ENCODE data around the gene NPTX1.
A peak's percentile ranks its signal among the peaks of the same experiment; 100 is the strongest.

Gene NPTX1

GRCh38 chr17:80503921-80504320, 27.5 kb upstream of the NPTX1 start:
- ATAC-seq = no peak

DNA sequence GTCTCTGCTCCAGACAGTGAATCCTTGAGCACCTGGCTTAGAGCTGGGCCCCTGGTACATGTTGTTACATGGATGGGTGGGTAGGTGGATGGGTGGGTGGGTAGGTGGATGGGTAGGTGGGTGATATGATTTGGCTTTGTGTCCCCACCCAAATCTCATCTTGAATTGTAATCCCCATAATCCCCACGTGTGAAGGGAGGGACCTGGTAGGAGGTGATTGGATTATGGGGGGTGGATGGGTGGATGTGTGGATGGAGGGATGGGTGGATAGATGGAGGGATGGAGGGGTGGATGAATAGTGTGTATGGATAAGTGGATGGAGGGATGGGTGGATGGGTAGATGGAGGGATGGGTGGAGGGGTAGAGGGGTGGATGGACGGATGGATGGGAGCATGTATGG, 26.6 kb upstream of the NPTX1 start:
- no peak for ATAC-seq

- ATAC-seq = no peak
These were observed 26.1 kb upstream of the NPTX1 start for GRCh38 chr17:80502578-80502877.

DNA sequence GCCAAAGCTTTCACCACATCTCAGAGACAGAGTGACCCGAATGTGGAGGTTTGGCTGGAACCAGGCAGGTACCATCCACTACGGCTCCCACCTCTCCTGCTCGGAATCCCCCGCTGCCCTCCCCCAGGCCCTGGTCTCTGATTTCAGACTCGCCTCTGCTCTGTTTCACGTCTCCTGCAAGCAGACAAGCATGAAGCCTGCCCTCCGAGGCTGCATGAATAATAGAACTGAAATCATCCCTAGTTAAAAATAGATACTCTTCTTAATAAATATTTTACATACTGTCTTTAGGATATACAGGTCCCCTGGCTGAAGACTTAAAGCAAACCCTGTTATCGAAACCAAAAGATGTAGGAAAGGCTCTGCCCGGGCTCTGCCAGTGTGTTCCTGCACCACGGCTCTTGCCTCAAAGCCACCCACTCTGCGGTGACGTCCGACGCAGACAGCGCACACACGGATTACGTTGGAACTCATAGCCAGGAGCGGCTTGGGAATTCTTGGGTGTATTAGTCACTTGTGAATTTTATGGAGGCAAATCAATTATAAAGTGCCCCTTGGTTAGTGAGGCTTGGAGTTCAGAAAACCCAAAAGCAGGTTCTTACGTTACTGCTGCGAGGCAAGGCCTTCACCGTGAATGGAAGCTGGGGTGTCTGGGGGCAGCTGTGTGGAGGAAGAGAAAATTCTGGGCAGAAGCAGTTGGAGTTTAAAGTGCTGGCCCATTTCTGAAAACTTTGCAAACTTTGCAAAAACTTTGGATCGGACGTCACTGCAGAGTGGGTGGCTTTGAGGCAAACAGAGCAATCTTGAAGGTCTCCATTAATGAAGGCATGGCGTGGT, 25.6 kb upstream of the NPTX1 start:
- ATAC-seq = no peak

- ATAC-seq = no peak
These were observed 23.7 kb upstream of the NPTX1 start for GRCh38 chr17:80499961-80500665.

- ATAC-seq = no peak
These were observed 23.2 kb upstream of the NPTX1 start for GRCh38 chr17:80499560-80499959.

DNA sequence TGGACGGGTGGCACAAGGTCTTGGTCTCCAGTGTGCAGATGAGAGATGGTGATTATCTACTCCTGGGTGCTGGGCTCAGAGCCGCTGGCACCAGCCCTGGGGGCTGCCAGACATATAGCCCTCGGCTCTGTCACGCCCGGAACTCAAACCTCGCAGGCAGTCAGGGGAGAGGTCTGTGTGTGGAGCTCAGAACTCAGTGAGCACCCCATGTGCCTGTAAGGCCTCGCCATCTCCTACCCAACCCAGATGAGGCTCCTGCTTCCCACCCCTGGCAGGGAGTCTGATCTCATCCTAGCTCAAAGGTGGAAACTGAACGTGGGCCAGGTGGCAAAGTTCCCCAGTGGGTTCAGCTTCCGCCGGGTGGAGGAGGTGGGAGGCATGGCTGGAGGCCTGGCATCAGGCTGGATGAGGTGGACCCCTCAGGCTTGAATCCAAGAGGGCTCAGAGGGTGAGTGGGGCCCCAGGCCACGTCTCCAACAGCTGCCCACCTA, 22.6 kb upstream of the NPTX1 start:
- ATAC-seq = no peak

- no peak for ATAC-seq
These were observed 22.0 kb upstream of the NPTX1 start for GRCh38 chr17:80498242-80498919.

DNA sequence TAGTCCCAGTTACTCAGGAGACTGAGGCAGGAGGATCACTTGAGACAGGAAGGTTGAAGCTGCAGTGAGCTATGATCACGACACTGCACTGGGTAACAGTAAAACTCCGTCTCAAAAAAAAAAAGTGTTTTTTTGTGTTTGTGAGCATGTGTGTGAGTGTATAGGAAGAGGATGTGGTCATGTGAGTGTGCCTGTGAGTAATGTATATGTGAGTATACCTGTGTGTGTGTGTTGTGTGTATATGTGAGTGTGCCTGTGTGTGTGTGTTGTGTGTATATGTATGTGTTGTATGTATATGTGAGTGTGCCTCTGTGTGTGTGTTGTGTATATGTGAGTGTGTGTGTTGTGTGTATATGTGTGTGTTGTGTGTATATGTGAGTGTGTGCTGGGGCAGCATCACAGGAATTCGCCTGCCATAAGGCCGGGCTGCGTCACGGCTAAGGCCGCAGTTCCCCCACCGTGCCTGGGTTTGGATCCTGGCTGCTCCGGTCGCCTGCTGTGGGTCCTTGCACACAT, 21.4 kb upstream of the NPTX1 start:
- peak in 1 of 2 donors; percentile 18 for ATAC-seq

DNA sequence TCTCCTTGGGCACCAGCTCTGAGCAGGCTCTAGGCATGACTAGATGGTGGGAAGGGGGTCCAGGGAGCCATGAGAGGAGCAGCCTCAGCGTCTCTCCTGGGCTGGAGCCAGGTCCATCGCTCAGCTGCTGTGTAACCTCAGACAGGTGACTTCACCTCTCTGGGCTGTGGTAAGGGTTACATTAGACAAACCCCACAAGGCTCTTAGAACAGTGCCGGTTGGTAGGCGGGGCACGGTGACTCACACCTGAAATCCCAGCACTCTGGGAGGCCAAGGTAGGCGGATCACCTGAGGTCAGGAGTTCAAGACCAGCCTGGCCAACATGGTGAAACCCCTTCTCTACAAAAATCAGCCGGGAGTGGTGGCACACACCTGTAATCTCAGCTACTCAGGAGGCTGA, 18.1 kb upstream of the NPTX1 start:
- peak; percentile 33 to 46 for ATAC-seq

- no peak for ATAC-seq
These were observed 16.1 kb upstream of the NPTX1 start for GRCh38 chr17:80492343-80493136.

DNA sequence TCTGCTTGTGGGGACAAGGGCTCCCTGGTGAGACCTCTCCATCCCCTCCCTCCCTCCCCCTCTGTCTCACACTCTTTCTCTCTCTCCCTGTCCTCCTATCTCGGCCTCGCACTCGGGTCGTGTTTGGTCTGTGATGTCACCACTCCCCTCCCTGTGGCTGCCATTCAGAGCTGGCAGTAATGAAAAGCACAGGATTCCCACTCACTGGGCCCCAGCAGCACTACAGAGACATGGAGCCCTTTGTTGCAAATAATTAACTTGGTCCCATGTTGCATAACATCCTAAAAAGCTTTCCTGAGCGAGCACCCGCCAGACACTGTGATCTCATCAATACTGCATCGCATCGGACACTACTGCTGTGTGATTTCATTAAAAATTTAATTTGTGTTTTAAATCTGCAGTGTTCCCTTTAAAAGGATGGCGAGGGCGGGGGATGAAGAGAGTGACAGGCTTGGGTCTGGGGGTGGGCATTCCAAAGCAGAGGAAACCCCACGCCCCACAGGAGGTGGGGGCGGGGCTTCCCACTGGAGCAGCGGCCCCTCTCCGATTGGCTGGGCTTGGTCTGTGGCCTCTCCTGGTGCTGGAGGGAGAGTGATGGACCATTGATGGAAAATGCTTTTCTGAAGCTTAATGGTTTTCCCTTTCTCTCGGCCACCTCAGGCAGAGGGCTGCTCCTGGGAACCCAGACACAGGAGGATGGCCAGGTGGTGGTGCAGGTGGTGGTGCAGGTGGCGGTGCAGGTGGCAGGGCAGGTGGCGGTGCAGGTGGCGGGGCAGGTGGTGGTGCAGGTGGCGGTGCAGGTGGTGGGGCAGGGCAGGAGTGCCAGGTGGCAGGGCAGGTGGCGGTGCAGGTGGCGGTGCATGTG, 15.3 kb upstream of the NPTX1 start:
- no peak for ATAC-seq

- ATAC-seq = no peak
These were observed 11.1 kb upstream of the NPTX1 start for GRCh38 chr17:80487511-80487910.

GRCh38 chr17:80486692-80487091, 10.3 kb upstream of the NPTX1 start:
- no peak for ATAC-seq

- peak in 1 of 2 donors; percentile 36 for ATAC-seq
These were observed 9.4 kb upstream of the NPTX1 start for GRCh38 chr17:80485846-80486245.

GRCh38 chr17:80482555-80483308, 6.3 kb upstream of the NPTX1 start:
- no peak for ATAC-seq

DNA sequence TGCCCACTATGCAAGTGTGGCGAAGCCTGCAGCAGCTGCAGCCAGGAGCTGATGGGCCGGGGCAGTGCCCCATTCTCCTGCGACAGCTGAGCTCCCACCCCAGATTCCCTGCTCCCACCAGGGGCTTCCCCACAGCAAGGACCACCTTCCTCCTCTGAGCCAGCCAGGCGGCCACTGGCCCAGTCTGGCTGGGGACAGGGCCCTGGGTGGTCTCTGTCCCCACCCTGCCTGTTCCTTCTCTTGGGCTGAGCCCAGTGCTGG, 5.6 kb upstream of the NPTX1 start:
- no peak for ATAC-seq

DNA sequence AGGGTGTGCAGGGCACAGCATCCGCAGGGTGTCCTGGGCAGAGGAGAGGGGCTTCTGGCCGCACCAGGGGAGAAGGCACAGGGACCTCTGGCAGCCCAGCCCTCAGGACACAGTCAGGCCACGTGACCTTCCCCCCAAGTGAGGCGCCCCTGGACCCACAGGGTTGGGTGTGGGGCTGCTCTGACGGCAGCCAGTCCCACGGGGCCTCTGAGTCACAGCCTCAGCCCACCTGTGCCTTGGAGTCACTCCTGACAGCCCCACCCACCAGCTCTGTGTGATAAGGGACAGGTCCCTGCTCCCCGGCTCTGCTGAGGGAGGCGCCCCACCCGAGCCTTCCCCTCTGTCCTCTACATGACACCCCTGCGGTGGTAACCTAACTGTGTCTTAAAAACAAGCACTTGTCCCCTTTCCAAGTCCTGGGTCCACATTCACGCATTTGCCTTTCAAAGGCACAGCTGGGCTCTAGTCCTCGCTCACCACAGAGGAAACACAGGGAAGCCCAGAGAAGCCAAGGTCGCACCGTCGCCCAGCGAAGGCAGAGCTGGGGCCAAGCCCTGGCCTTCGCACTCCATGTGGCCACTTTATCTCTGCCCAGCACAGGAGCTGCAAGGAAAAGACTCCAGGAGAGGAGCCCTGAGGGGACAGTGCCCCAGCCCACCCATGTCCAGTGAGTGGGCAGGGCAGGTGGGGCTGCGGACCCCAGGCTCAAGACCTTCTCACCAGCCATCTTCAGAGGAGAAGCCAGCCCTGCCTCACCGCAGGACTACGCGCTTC, 5.1 kb upstream of the NPTX1 start:
- no peak for ATAC-seq

- ATAC-seq = no peak
These were observed 3.8 kb upstream of the NPTX1 start for GRCh38 chr17:80480248-80480647.

DNA sequence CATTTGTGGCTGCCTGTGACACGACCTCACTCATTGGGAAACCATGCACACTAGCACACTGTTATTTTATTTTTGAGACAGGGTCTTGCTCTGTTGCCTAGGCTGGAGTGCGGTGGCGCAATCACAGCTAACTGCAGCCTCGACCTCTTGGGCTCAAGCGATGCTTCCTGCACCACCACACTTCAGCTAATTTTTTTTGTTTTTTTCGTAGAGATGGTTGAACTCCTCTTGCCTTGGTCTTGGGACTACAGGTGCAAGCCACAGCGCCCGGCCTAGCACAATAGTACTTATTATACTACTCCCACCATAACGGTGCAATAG, 2.8 kb upstream of the NPTX1 start:
- ATAC-seq = no peak
